Endodermal cell (in vitro differentiated cells): ENCODE measurements around the gene CHRNA10. TPM values are rescaled to one million over a fixed set of nuclear protein-coding genes. Genes with fewer than 3 reads are reported as not detected.

Experiments used
- DNase-seq: peaks from one replicate; pipeline ENCODE4 v3.0.0-alpha.2; 2017
- H3K27ac ChIP-seq: 2 replicates; pipeline ENCODE4 v1.5.1; 2013; ENCODE audit warnings: mild to moderate bottlenecking, low read depth, low read length, moderate library complexity
- H3K27me3 ChIP-seq: 2 replicates; pipeline ENCODE4 v1.6.1; 2013; ENCODE audit warnings: mild to moderate bottlenecking, low read length, moderate library complexity; ENCODE audit not compliant: insufficient read depth, control insufficient read depth, poor library complexity, severe bottlenecking
- H3K36me3 ChIP-seq: 2 replicates; pipeline ENCODE4 v1.7.0; 2013; ENCODE audit warnings: mild to moderate bottlenecking, low read length, moderate library complexity; ENCODE audit not compliant: control insufficient read depth, insufficient read depth
- H3K4me1 ChIP-seq: one replicate; pipeline ENCODE4 v1.7.0; 2013; ENCODE audit warnings: low read length; ENCODE audit not compliant: control insufficient read depth, insufficient read depth
- H3K4me3 ChIP-seq: 2 replicates; pipeline ENCODE4 v1.5.1; 2013; ENCODE audit warnings: mild to moderate bottlenecking, low read length, moderate library complexity
- H3K9ac ChIP-seq: 2 replicates; pipeline ENCODE4 v1.6.1; 2013; ENCODE audit warnings: mild to moderate bottlenecking, low read length, moderate library complexity; ENCODE audit not compliant: poor library complexity, severe bottlenecking; ENCODE audit errors: extremely low read depth
- H3K9me3 ChIP-seq: 2 replicates; pipeline ENCODE4 v1.6.1; 2013; ENCODE audit warnings: mild to moderate bottlenecking, low read length, moderate library complexity; ENCODE audit not compliant: control insufficient read depth
- H3K27ac Mint-ChIP-seq: 2 replicates; pipeline ENCODE4 v1.8.0; 2020; ENCODE audit warnings: mixed read lengths
- H3K27me3 Mint-ChIP-seq: 2 replicates; pipeline ENCODE4 v1.8.0; 2021; ENCODE audit warnings: mild to moderate bottlenecking, mixed read lengths; ENCODE audit not compliant: insufficient read depth
- H3K36me3 Mint-ChIP-seq: 2 replicates; pipeline ENCODE4 v1.8.0; 2020; ENCODE audit warnings: low read depth, mixed read lengths
- H3K4me1 Mint-ChIP-seq: 2 replicates; pipeline ENCODE4 v1.8.0; 2020; ENCODE audit warnings: mixed read lengths
- H3K4me3 Mint-ChIP-seq: 2 replicates; pipeline ENCODE4 v1.8.0; 2020; ENCODE audit warnings: mild to moderate bottlenecking, moderate library complexity, mixed read lengths
- H3K9me3 Mint-ChIP-seq: 2 replicates; pipeline ENCODE4 v1.8.0; 2020; ENCODE audit warnings: mild to moderate bottlenecking, mixed read lengths
- WGBS, 2 experiments: methylation state at CpG; one replicate each; pipeline versions ENCODE4 v1.1.5 to v1.1.7; 2013; ENCODE audit warnings: missing lambda C conversion rate in 2 of 2, mixed read lengths in 1 of 2; ENCODE audit not compliant: insufficient coverage in 1 of 2, insufficient read length in 1 of 2; 5-methylcytosine and 5-hydroxymethylcytosine counted together
- total RNA-seq, 2 donors: library from RNA; stranded (reverse); fragmentation: NEBNext Ultra II Directional in 1 of 2; extraction: Animal tissue kit (Norgen Biotek cat#: 25700) in 1 of 2; gene quantifications; 2 replicates in 1 of 2; 3 replicates in 1 of 2; pipeline ENCODE4 v1.2.1, GENCODE V29; 2021
- TF ChIP-seq, protein P1 (sequence below): fragments of 200-600 bp; sonication (generic); conservative IDR thresholded peaks from 2 replicates; pipeline ENCODE4 v1.5.0; 2021; ENCODE audit warnings: antibody characterized with exemption, mild to moderate bottlenecking

CHRNA10 gene
- total RNA-seq, 2 donors from 2014 or later = 1.8 TPM

DNA sequence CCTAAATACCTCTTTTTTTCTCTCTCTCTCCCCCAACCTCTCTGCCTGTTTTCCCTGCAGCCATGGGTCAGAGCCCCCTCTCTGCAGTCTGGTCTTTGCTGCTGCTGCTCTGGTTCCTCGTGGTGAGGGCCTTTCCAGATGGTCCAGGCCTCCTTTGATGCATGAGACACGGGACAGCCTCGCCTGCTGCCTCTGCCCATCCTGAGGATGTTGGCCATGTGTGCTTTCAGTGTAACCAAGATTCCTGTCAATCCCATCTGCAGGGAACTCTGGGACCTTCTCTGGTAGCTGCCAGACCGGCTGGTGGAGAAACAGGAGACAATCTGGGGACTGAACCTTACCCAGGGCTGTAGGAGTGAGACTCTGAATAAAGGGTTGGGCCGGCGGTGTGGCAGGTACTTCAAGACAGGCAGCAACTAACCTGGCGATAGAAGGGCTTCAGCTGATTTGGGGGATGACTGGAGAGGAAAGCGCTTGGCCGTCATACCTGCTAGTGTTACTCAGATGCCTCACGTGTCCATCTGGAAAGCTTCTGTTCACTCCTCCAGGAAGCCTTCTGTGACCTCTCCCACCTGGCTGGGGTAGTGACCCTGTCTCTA is 7.1 kb downstream of the CHRNA10 start:
- Mint-ChIP-seq H3K36me3 (peaks cover 27% of the 10 kb centered on the region), H3K27ac (no peak overlapping the region), H3K4me3 (no peak overlapping the region), H3K9me3 (no peaks in the 10 kb centered on the region), H3K27me3 (no peaks in the 10 kb centered on the region), H3K4me1 (no peaks in the 10 kb centered on the region)
- Histone ChIP-seq H3K27ac (no peak overlapping the region), H3K4me3 (no peak overlapping the region), H3K4me1 (no peaks in the 10 kb centered on the region), H3K9ac (no peak overlapping the region), H3K9me3 (no peaks in the 10 kb centered on the region), H3K27me3 (no peaks in the 10 kb centered on the region), H3K36me3 (peaks cover 21% of the 10 kb centered on the region)
- TF ChIP-seq, protein P1, sequence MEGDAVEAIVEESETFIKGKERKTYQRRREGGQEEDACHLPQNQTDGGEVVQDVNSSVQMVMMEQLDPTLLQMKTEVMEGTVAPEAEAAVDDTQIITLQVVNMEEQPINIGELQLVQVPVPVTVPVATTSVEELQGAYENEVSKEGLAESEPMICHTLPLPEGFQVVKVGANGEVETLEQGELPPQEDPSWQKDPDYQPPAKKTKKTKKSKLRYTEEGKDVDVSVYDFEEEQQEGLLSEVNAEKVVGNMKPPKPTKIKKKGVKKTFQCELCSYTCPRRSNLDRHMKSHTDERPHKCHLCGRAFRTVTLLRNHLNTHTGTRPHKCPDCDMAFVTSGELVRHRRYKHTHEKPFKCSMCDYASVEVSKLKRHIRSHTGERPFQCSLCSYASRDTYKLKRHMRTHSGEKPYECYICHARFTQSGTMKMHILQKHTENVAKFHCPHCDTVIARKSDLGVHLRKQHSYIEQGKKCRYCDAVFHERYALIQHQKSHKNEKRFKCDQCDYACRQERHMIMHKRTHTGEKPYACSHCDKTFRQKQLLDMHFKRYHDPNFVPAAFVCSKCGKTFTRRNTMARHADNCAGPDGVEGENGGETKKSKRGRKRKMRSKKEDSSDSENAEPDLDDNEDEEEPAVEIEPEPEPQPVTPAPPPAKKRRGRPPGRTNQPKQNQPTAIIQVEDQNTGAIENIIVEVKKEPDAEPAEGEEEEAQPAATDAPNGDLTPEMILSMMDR = no peak
- 91 to 98% methylated on average over 9 to 10 of the region's 10 CpGs for WGBS, 2 experiments
- no peak for DNase-seq

DNA sequence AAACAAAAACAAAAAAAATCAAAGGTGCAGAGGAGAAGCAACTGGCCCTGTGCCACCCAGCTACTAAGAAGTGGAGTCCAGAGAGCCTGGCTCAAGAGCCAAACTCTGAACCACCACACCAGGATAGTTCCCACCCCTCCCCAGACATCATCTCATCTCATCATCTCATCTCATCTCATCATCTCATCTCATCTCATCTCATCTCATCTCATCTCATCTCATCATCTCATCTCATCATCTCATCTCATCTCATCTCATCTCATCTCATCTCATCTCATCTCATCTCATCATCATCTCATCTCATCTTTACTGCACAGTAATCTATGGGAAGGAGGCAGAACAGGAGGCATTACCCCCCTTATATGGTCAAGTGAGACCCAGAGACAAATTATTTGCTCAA is 8.3 kb downstream of the CHRNA10 start:
- no peak overlapping the region for H3K4me3 ChIP-seq

DNA sequence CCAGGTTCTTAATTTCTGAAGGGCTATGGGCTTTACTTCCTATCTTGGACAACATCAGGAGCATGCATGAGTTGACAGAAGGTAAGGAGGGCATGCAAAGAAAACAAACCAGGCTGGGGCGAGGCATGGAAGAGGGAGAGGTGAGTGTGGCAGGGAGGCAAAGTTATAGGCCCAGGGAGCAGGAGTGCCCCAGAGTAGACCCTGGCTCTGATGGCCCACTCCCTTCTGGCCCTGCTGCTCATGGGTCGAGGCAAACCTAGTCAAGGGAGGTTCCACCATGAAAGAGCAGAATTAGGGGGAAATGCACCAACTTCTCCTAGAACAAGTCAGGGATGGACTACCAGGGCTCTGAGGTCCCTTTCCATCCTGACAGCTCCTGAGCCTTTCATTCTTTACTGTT is 10.2 kb downstream of the CHRNA10 start:
- Histone ChIP-seq H3K4me3 (no peak overlapping the region), H3K9ac (no peak overlapping the region), H3K27ac (no peak overlapping the region), H3K27me3 (no peaks in the 10 kb centered on the region), H3K9me3 (no peaks in the 10 kb centered on the region), H3K36me3 (peaks cover 5% of the 10 kb centered on the region), H3K4me1 (no peaks in the 10 kb centered on the region)
- TF ChIP-seq, protein P1 = no peak
- peaks cover 4% of the 10 kb centered on the region for H3K27me3 Mint-ChIP-seq
- H3K27ac Mint-ChIP-seq = no peak overlapping the region
- 83 to 93% methylated on average over 2 of the region's 2 CpGs for WGBS, 2 experiments
- no peaks in the 10 kb centered on the region for H3K4me1 Mint-ChIP-seq
- DNase-seq = no peak
- no peak overlapping the region for H3K4me3 Mint-ChIP-seq
- H3K9me3 Mint-ChIP-seq = peaks cover 7% of the 10 kb centered on the region
- H3K36me3 Mint-ChIP-seq = peaks cover 7% of the 10 kb centered on the region

More for the DNA sequence above, 8.3 kb downstream of the CHRNA10 start:
- Histone ChIP-seq H3K9me3 (no peaks in the 10 kb centered on the region), H3K27ac (no peak overlapping the region), H3K27me3 (no peaks in the 10 kb centered on the region), H3K9ac (no peak overlapping the region), H3K36me3 (peaks cover 13% of the 10 kb centered on the region), H3K4me1 (no peaks in the 10 kb centered on the region)
- no peak for DNase-seq
- TF ChIP-seq, protein P1 = no peak
- Mint-ChIP-seq H3K4me1 (no peaks in the 10 kb centered on the region), H3K4me3 (no peak overlapping the region), H3K27me3 (peaks cover 4% of the 10 kb centered on the region), H3K27ac (no peak overlapping the region), H3K9me3 (peaks cover 7% of the 10 kb centered on the region), H3K36me3 (peaks cover 15% of the 10 kb centered on the region)
